ENCODE data around the gene RNF181.

DNA sequence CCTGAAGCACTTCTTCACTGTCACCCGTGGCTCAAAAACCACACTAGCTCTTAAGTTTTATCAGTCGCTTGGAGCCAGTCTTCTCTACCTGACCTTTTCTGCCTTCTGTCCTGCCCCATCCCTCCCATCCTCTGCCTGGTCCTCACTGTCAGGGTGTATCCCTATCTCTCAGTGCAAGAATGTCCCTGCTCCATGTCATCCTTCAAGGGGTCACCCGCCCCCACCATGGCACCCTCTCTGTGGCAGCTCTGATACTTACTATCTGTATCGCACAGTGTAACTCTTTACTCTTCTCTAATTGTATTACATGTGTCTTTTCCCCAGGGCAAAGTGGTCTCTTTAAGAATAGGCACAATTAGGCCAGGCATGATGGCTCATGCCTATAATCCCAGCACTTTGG is 6.9 kb upstream of the RNF181 start:
- no peak for TF ChIP-seq EZH2 (optimal IDR thresholded peaks at IDR 0.05; ENCODE audit: low read depth, low read length)
- TF ChIP-seq, protein P1, sequence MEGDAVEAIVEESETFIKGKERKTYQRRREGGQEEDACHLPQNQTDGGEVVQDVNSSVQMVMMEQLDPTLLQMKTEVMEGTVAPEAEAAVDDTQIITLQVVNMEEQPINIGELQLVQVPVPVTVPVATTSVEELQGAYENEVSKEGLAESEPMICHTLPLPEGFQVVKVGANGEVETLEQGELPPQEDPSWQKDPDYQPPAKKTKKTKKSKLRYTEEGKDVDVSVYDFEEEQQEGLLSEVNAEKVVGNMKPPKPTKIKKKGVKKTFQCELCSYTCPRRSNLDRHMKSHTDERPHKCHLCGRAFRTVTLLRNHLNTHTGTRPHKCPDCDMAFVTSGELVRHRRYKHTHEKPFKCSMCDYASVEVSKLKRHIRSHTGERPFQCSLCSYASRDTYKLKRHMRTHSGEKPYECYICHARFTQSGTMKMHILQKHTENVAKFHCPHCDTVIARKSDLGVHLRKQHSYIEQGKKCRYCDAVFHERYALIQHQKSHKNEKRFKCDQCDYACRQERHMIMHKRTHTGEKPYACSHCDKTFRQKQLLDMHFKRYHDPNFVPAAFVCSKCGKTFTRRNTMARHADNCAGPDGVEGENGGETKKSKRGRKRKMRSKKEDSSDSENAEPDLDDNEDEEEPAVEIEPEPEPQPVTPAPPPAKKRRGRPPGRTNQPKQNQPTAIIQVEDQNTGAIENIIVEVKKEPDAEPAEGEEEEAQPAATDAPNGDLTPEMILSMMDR (IDR thresholded peaks at IDR 0.05; ENCODE audit: low read length) = no peak

All from MM.1S (cell line).